Stimulated activated CD8-positive, alpha-beta memory T cell treated with anti-CD3 and anti-CD28 coated beads, Interleukin-4, amount 100 ng/mL, for 4 hours (primary cell): ENCODE data around the gene SRPK1.

Source experiments
- DNase-seq, 2 donors: peaks; one replicate each; pipeline ENCODE4 v3.0.0-alpha.2; 2020; ENCODE audit warnings: low read depth in 2 of 2, low spot score in 1 of 2

The SRPK1 gene

GRCh38 chr6:35829306-35829705, 91.6 kb downstream of the SRPK1 start:
- no peak for DNase-seq

- no peak for DNase-seq
These were observed 96.2 kb downstream of the SRPK1 start for GRCh38 chr6:35824552-35825192.

GRCh38 chr6:35823601-35824000, 97.3 kb downstream of the SRPK1 start:
- no peak for DNase-seq

- DNase-seq = no peak
These were observed 103.4 kb downstream of the SRPK1 start for GRCh38 chr6:35817515-35817914.

GRCh38 chr6:35811699-35811995, 109.3 kb downstream of the SRPK1 start:
- no peak for DNase-seq

GRCh38 chr6:35810971-35811698, 109.8 kb downstream of the SRPK1 start:
- no peak for DNase-seq

GRCh38 chr6:35809809-35810208, 111.1 kb downstream of the SRPK1 start:
- no peak for DNase-seq

GRCh38 chr6:35808688-35809087, 112.2 kb downstream of the SRPK1 start:
- DNase-seq = no peak

- no peak for DNase-seq
These were observed 115.7 kb downstream of the SRPK1 start, which contains the start of gene LHFPL5 for GRCh38 chr6:35804996-35805736. LHFPL5 (plus strand) TSS chr6:35805352; CDS start chr6:35805671, 319 bp downstream.

GRCh38 chr6:35801148-35801547, 119.8 kb downstream of the SRPK1 start:
- DNase-seq = no peak

GRCh38 chr6:35798706-35799105, 122.2 kb downstream of the SRPK1 start:
- DNase-seq = no peak

GRCh38 chr6:35797837-35798526, 122.9 kb downstream of the SRPK1 start:
- DNase-seq = no peak

GRCh38 chr6:35796236-35796635, 124.7 kb downstream of the SRPK1 start:
- no peak for DNase-seq

- DNase-seq = no peak
These were observed 125.3 kb downstream of the SRPK1 start for GRCh38 chr6:35795453-35796071.

GRCh38 chr6:35794536-35795452, 126.1 kb downstream of the SRPK1 start:
- no peak for DNase-seq

- no peak for DNase-seq
These were observed 130.2 kb downstream of the SRPK1 start for GRCh38 chr6:35790683-35791082.

GRCh38 chr6:35788423-35788982, 132.4 kb downstream of the SRPK1 start:
- DNase-seq = no peak

GRCh38 chr6:35787266-35788218, 133.4 kb downstream of the SRPK1 start:
- no peak for DNase-seq

GRCh38 chr6:35786810-35787209, 134.1 kb downstream of the SRPK1 start:
- DNase-seq = no peak
